HG03066 (cell line): Measurements from ENCODE around the gene PTPN3.
A peak's percentile ranks its signal among the peaks of the same experiment; 100 is the strongest.

ENCODE experiments used
- ATAC-seq: cut with Tn5 transposase; IDR thresholded peaks from one replicate; pipeline ENCODE4 v1.9.1; 2021; ENCODE audit warnings: low read depth; ENCODE audit not compliant: unreplicated experiment

Gene PTPN3

DNA sequence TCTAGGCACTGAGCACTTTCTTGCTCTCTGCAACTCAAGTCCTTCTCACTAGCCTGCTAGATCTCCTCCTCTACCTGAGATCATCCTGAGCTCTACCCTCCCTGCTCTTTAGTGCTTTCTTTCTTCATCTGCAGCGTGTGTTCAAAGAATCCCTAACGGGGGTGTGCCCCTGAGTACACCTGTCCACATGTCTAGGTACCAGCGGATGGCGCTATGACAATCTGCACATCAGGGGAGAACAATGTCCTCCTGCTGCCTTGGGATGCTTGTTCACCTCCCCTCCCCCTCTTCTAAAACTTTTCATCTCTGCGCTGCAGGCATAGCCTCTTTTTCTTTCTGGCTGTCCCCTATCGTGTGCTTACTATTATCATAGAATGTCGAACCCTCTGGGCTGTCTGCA, 42.7 kb downstream of the PTPN3 start:
- no peak for ATAC-seq

DNA sequence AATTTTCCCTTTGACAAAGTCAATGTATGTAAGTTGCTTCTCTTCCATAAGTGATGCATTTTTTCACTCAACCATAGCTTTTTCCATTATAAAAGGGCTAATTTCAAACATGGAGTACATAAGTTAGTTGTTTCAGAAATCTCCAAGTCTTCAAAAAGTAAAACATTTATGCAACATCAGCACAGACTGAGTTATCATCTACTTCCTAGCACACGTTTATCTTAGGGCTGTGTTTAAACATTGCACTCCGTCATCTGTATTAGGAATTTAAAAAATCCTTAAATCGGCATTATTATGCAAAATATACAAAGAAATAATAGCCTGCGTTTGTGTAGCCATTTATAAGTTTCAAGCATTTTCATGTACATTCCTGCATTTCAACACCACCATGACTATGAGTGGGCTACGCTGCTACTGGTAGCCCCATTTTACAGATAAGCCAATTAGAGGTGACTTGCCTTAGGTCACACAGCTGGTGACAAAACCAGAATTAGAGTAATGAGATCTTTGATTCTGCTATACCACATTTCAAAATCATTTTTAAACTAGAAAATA, 43.4 kb downstream of the PTPN3 start:
- ATAC-seq: no peak

DNA sequence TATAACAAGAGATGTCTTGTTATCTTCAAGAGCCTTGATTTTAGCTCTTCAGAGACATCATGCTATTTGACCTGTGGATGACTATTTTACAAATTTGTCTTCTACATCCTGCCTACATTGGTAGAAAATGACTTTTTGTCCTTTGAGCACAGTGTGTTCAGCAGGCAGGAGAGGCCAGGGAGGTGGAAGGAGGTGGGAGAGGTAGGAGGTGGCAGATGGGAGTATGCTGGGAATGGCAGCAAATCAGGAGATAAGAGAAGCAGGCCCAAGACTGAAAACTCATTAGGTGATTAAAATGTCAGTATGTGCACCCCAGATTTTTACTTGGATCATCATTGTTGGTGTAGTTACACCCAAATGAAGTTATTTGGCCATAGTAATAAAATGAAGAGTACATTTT, 44.1 kb downstream of the PTPN3 start:
- ATAC-seq: no peak

DNA sequence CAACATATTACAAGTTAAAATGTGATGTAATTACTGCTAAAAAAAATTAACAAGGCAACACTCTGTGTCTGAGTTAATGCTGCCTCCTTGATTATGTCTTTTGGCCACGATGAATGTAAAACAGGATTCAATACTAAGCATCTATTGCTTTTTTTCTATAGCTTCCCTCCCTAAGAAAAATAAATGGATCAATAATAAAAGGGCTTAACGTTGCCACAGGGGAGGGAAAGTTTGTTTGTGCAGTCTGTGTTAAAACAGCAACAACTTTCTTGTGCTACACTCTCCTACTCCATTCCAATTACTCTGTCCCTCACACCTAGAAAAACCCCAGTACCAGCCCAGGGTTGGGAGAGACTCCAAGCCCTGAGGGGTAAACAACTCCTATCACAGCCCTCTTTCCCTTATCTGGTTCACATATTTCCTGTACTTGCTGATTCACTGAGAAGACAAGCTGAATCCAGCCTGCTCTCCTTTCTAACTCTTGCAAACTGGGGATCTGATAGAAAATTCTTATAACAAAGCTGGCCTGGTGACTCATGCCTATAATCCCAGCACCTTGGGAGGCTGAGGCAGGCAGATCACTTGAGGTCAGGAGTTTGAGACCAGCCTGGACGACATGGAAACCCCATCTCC, 44.8 kb downstream of the PTPN3 start:
- ATAC-seq: no peak

DNA sequence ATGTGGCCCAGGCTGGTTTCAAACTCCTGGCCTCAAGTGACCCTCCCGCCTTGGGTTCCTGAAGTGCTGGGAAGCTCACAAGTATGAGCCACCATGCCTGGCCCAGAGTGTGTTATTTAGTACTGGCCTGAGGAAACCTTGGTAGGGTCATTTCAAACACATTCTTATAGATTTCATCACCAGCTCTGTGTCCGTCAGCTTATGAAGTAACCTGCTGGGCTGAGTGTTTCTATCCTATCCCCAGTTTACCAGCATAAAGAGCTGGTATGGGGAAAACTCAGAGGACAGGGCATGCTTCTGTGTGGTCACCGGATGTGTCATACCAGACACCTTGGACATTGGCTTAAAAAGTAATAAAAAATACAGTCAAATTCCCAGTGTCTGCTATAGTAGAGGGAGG, 45.3 kb downstream of the PTPN3 start:
- ATAC-seq: no peak

DNA sequence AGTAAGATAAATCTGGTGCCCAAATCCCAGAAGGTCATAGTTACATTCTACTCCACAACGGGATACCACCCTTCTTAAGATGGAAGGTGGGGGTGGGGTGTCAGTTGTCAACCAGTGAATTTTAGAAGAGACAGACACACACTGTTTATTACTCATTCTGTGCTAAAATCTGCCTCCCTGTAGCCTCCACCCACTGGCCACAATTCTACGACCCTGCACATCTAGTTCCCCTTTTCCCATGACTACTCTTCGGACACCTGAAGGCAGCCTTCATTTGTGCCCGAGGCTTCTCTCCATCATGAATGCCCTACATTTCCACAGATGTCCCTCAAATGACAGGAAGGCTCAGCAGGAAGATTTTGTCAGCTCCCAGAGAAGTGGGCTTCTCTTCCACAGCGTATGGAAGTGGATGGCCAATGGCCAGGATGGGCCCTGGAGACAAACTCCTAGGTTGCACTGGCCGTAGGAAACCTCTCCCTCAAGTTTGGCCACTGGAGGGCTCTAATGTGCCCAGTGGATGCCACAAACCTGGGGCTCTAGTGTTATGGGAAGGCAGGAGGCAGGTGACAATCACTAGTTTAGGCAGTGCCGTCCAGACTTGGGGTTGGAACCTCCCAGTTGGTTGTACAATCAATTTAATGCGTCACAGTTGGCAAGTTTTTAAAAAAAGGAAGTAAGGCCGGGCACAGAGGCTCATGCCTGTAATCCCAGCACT, 46.6 kb downstream of the PTPN3 start:
- no peak for ATAC-seq

DNA sequence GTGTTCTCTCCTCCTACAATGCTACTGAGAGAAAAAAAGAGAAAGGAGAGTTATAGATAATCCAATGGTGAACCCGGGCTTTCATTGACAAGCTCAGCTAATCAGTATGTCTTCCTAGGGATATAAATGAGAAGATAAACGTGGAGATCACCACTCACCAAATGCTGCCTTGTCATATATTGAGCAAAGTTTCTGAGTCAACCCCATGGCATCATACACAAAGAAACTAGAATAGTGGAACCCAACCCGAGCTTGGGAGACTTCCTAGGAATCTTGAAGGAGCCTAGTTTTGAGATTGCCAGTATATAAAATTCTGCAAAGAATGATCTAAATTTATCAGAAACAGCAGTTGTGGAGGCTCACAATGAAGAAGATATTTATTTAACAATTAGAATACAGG, 47.8 kb downstream of the PTPN3 start:
- ATAC-seq: no peak

DNA sequence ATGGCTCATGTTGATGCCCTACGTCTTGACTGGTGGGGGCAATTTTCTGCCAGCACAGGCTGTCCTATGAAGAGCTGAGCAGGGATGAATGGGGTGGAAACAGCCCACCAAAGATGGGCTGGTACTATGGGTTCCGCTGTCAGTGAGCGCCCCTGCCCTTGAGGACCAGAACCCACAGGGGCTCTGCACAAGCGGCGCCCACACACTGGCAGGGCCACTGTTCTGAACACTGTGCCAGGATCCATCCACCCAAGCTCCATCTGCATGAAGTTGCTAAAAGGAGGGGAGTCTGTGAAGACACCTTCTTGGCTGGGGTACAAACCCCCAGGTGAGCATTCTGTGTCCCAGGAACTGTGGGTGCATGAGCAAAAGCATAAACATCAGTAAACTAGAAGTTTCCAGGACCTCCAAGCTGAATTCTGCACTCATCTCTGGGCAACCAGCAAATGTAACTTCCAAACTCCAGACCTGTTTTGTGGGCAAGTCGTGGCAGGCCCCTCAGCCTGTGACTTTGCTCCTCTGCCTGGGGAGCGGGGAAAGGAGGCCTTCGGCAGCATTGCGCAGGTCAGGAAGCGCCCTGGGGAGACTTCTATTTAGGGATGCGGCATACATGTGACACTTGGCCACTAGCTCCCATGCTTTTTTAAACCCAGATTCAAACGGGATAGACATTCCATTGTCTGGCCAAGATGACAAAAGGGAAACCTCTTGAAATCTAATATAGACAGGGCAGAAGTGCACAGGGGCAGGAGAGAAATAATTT, 48.9 kb downstream of the PTPN3 start:
- no peak for ATAC-seq

DNA sequence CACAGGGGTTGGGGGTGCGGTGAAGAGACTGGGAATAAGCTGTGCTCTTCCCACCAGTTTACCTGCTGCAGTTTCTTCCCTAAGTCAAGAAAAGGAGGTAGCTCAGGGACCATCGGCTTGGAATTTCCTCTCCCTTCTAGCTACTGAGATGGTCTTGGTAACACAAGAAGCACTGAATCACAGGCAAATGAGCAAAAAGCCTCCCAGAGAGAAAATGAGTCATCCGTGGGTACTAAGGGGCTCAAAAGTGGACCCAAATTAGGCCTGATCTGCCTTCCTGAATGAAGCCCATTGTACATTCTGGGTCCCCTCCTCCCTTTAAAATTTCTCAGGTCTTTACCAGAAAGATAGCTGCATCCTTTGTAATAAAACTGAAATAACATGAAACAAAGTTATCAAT, 49.9 kb downstream of the PTPN3 start:
- no peak for ATAC-seq

DNA sequence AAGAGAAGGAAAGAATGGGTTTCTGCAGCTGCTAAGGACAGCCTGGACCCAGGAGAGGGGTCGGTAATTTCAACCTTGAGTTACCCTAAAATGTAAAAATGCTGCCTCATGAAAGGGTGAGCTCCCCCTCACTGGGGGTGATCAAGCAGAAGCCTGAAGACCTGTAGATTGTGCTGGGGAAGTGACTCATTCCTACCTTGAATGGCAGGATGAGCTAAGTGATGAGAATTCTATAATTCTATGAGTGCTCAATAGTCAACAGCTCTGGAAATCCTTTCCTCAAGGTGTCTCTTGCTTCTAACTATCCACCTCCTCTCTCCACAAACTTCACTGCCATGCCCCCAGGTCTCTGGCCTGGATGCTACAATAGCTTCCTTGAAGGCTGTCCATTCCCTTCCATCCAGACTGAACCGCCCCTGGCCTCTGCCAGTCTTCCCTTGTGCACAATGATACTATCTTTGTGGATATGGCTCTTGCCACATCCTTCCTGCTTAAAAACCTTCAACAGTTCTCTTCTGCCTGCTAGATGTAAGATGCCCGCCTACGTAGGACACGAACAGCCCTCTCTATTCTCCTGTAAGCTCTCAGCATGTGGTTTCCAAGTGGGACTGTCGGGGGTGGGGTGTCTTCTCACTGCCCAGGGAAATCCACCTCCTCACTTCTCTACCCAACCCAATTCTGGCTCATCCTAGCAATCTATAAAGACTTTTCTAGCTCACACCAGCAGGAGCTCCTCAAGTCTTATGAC, 50.6 kb downstream of the PTPN3 start:
- no peak for ATAC-seq

DNA sequence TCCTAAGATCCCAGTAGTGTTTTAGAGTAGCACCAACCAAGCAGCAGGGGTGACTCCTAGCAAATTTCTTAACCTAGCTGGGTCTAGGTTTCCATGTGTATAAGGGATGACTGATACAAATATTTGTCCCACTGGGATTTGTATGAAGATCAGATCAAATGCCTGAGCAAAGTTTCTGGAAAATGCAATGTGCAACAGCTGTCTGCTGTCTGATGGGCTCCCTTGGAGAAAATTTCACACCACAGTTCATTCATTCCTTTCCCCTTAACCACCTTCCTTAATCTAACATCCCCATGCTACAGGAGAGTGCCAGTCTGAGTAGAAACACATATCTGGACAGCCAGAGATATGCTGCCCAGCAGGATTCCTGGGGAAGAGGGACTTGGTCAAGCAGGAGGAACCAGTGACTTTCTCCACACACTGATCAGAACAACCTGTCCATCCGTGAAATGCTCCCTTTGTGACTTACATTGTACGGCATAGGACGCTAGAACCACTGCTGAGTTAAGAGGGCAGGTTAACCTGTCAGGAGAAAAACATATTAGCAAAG, 53.3 kb downstream of the PTPN3 start:
- ATAC-seq: no peak

DNA sequence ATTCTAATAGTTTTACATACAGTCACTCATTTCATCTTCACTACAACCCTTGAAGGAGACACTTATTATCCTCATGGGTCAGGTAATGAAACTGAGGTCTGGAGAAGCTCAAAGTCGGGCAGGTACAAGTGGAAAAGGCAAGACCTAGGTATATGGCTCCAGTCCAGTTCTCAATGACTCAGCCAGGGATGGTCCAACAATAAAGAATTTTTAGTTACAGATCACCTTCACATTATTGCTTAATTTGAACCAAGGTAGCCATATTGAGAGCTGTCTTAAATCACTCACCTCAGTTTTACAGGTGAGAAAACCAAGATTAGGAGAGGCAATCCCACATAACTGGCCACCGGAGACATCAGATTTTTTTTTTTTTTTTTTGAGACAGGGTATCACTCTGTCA, 55.4 kb downstream of the PTPN3 start:
- no peak for ATAC-seq

DNA sequence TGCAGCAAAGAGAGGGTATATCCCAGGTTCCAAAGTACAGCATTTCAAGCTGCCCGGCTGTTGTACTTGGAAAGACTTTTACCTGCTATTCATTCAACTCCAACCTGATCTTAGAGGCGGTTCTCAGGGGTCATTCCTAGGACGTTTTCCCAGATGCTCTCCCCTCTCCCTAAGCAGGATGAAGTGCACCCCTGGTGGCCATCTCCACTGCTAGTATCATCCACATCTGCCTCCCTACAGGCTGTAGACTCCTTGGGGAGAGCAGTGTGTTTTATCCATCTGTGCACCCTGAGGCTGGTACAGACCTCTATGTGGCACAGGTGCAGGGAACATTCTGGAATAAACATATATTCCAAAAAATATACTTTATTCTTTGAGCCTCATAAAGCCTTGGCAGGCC, 56.8 kb downstream of the PTPN3 start:
- no peak for ATAC-seq

DNA sequence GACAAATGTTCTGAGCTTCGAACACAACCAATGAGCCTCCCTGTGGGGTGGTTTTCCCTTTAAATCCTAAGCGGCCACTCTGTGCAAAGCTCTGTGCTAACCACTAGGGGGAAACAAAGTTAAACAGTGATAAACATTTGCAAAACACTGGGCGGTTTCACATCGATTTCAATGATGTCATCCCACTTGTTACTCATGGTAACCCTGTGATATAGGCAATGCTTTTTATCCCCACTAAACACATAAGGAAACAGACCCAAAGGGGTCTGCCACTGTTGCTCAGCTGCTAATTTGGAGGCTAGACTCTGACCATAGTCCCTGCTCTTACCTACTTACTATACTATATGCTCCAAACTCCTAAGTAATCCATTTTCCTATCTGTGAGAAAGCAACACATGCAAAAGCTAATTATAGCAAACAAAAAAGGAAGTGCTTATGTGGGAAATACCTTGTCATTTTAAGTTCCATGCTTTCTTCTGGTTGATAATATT, 57.3 kb downstream of the PTPN3 start:
- peak; percentile 93 for ATAC-seq

DNA sequence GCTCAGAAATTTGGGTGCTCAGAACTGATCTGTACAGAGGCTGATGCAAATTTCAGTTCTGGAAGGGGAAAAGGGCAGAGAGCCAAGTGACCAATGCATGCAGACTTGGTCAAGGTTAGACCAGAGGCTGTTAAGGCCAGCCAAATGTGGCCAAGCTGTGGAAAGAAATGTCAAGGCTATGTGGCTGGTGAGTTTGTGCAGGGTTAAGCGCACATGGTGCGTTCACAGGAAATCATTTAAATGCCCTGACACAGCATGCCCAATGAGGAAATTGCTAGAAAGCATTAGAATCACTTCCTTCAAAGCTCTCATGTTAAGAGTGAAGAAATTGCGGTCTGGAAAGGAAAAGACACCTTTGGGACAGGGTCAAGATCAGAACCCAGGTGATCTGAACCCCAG, 58.0 kb downstream of the PTPN3 start:
- peak; percentile 31 for ATAC-seq

DNA sequence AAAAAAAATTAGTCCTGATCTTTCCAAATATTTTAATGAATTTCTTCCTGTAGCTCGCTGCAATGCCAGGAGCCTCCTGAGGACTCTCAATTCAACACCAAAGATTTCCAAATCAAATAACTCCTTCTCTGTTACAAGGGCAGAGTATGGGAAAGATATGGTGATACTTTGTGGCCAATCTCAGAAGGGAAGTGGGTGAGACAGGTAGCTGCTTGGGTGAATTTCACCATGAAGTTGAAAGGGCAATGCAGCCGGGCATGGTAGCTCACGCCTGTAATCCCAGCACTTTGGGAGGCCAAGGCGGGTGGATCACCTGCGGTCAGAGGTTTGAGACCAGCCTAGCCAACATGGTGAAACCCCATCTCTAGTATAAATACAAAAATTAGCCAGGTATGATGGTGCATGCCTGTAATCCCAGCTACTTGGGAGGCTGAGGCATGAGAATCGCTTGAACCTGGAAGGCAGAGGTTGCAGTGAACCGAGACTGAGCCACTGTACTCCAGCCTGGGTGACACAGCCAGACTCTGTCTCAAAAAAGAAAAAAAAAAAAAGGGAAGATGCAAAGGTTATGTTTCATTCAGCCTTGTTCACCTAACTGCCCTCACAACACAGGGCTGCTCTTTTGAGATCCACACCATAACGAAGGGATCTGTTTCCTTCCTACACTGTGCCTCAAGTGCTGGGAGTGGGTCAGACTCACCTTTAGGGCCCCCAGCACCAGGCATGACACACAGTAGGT, 58.6 kb downstream of the PTPN3 start:
- ATAC-seq: no peak

DNA sequence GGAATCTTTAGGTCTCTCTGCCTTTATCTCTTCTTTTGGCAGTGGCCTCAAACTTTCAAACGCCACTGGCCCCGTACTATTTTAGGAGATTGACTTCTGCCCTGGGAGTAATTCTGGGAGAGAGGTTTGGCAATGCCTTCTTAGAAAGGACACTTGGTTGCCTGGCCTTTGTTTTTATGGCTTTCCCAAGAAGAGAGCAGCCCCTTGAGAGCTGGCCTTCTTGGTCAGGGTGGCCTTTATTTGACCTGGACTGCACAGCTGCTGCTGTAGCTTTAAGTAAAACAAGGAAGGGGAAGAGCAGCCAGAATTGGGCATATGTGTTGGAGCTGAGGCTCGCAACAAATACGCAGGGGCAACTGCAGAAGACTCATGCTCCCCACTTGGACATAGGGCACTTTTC, 60.8 kb downstream of the PTPN3 start:
- ATAC-seq: no peak

DNA sequence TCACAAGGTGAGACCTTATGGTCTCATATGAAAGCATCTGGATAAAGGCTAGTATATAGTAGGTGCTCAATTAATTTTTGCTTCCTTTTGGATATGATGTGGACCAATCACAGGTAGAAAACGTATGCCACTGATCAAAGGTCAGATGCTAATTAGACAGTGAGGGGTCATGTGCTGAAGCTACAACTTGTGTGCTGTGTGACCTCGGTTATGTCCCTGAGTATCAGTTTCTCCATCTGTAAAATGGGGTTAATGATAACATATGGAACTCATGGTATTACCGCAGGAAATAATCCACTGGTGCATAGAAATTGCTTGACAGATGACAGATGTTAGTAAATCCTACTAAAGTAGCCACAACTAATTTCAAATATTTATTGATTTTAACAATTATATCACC, 62.0 kb downstream of the PTPN3 start:
- no peak for ATAC-seq

DNA sequence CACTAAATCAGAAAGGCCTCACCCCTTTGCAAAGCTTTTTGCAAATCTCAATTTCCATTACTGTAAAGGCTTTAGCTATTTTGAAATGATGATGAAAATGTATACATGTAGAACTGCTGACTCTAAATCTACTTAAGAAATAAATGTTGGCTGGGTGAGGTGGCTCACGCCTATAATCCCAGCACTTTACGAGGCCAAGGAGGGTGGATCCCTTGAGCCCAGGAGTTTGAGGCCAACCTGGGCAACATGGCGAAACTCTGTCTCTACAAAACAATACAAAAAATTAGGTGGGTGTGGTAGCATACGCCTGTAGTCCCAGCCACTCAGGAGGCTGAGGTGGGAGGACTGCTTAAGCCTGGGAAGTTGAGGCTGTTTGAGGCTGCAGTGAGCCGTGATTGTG, 64.6 kb downstream of the PTPN3 start:
- no peak for ATAC-seq

DNA sequence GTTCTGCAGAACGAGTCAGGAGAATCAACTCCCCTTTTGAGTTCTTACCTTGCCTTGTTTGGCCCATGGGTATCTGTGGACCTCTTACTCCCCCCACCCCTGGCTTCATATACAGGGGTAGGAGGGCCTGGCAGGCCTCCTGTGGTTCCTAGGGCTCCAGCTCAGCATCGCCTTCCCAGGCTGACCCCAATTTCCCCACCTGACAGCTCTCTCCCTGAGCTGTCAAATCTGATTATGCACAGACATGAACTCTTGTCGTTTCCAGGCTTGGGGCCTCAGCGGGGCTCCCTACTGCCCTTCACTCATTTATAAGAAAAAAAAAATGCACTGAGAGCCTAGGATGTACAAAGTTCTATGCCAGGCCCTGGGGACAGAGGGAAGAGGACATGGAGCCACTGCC, 67.9 kb downstream of the PTPN3 start:
- no peak for ATAC-seq
